ENCODE results near the gene RYR1.

RYR1 gene

DNA sequence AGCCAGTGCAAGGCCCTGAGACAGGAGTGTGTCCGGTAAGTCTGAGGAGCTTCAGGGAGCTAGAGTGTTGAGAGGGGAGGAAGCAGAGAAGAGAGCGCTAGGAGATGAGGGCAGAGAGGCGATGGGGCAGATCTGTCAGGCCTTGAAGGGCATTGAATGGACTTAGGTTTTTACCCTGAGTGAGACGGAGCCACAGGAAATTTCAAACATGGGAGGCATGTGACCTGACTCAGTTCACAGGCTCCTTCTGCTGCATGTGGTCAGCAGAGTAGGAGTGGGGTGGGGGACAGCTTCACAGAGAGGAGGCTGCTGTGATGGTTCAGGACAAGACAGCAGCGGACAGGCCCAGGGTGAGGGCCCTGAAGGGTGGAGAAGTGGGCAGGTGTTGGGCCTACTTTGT, 33.1 kb upstream of the RYR1 start:
- WGBS (ENCODE audit: insufficient coverage) = 92% methylated on average over 5 of the region's 5 CpGs
- H3K27me3 ChIP-seq (replicated peaks in 2 of 5; ENCODE audit: control insufficient read depth in 4 of 5, insufficient read depth in 5 of 5, low read length in 4 of 5) = peaks cover 0 to 49% (median 24%) of the 10 kb centered on the region in 5 experiments
- no peaks in the 10 kb centered on the region for H3K9me3 ChIP-seq (ENCODE audit: control extremely low read depth in 1 of 5, control insufficient read depth in 4 of 5, insufficient read depth in 2 of 5, low read depth in 1 of 5, low read length in 4 of 5)
- ChIA-PET POLR2A (no interaction called here), CTCF (interaction anchor here (1.0 to 1.2 kb wide), 2 partner anchors 10 to 234 kb away, joined by 3 to 6 read pairs; no protein-coding TSS in a partner anchor)
- no peak for DNase-seq
- no peak overlapping the region for H3K4me3 ChIP-seq (ENCODE audit: control insufficient read depth in 1 of 7, extremely low read depth in 1 of 7, insufficient read depth in 4 of 7, low read depth in 2 of 7, low read length in 6 of 7)
- H3K27ac ChIP-seq (ENCODE audit: insufficient read depth in 1 of 2, low read depth in 1 of 2, low read length in 2 of 2, poor library complexity in 1 of 2, severe bottlenecking in 2 of 2) = no peak overlapping the region
- peaks cover 0 to 7% (median 2%) of the 10 kb centered on the region in 4 experiments for H3K36me3 ChIP-seq (ENCODE audit: control insufficient read depth in 4 of 4, insufficient read depth in 4 of 4, low read length in 3 of 4)
- H3K4me1 ChIP-seq (ENCODE audit: control extremely low read depth in 1 of 4, control insufficient read depth in 4 of 4, insufficient read depth in 4 of 4, low read length in 3 of 4) = peaks cover 0 to 16% (median 13%) of the 10 kb centered on the region in 4 experiments

DNA sequence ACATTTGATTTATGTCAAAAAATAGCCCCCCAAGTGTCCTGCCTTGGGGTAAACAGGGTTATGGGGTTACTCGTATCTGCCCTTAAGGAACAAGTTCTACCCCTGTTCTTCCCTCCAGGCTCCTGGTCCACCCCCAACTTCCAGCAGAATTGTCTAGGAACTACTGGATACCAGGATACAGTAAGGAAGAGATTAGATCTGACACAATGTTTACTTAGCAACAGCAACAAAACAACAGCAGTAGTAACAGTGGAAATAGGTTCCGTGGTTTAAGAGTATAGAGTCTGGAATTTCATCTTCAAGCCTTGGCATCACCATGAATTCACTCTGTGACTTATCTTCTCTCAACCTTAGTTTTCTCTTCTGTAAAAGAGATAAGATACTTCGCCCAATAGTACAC, 32.3 kb upstream of the RYR1 start:
- no peak for DNase-seq
- peaks cover 0 to 10% (median 3%) of the 10 kb centered on the region in 4 experiments for H3K36me3 ChIP-seq (ENCODE audit: control insufficient read depth in 4 of 4, insufficient read depth in 4 of 4, low read length in 3 of 4)
- no peak overlapping the region for H3K4me3 ChIP-seq (ENCODE audit: control insufficient read depth in 1 of 7, extremely low read depth in 1 of 7, insufficient read depth in 4 of 7, low read depth in 2 of 7, low read length in 6 of 7)
- ChIA-PET CTCF (interaction anchor here (1.2 kb wide), 1 partner anchor 11 kb away, joined by 6 read pairs; no protein-coding TSS in a partner anchor), POLR2A (no interaction called here)
- H3K27ac ChIP-seq (ENCODE audit: insufficient read depth in 1 of 2, low read depth in 1 of 2, low read length in 2 of 2, poor library complexity in 1 of 2, severe bottlenecking in 2 of 2) = no peak overlapping the region
- peaks cover 0 to 13% (median 10%) of the 10 kb centered on the region in 4 experiments for H3K4me1 ChIP-seq (ENCODE audit: control extremely low read depth in 1 of 4, control insufficient read depth in 4 of 4, insufficient read depth in 4 of 4, low read length in 3 of 4)
- no peaks in the 10 kb centered on the region for H3K9me3 ChIP-seq (ENCODE audit: control extremely low read depth in 1 of 5, control insufficient read depth in 4 of 5, insufficient read depth in 2 of 5, low read depth in 1 of 5, low read length in 4 of 5)
- 100% methylated on average over 1 of the region's 3 CpGs for WGBS (ENCODE audit: insufficient coverage)
- peaks cover 0 to 41% (median 21%) of the 10 kb centered on the region in 5 experiments for H3K27me3 ChIP-seq (replicated peaks in 2 of 5; ENCODE audit: control insufficient read depth in 4 of 5, insufficient read depth in 5 of 5, low read length in 4 of 5)

DNA sequence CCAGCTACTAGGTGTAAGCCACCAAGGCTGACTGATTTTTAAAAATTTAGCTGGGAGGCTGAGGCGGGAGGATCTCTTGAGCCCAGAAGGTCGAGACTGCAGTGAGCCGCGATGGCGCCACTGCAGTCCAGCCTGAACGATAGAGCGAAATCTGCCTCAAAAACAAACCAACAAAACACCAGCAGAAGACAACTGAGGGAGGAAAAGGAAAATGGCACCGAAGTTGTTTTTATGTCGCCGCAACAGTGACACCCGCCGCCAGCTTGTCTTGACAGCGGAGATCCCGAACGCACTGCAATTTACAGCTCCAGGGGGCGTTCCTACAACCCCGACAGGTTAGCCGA, 30.9 kb upstream of the RYR1 start:
- WGBS (ENCODE audit: insufficient coverage) = 3% methylated on average over 17 of the region's 18 CpGs
- H3K9me3 ChIP-seq (ENCODE audit: control extremely low read depth in 1 of 5, control insufficient read depth in 4 of 5, insufficient read depth in 2 of 5, low read depth in 1 of 5, low read length in 4 of 5) = no peaks in the 10 kb centered on the region
- DNase-seq = no peak
- peak overlapping the region in 1 of 2 experiments; percentile 34 for H3K27ac ChIP-seq (ENCODE audit: insufficient read depth in 1 of 2, low read depth in 1 of 2, low read length in 2 of 2, poor library complexity in 1 of 2, severe bottlenecking in 2 of 2)
- POLR2A ChIA-PET = interaction anchor here (0.7 to 1.3 kb wide), 4 partner anchors 8 to 298 kb away, joined by 3 read pairs; no protein-coding TSS in a partner anchor
- H3K36me3 ChIP-seq (ENCODE audit: control insufficient read depth in 4 of 4, insufficient read depth in 4 of 4, low read length in 3 of 4) = peaks cover 0 to 17% (median 10%) of the 10 kb centered on the region in 4 experiments
- H3K27me3 ChIP-seq (replicated peaks in 2 of 5; ENCODE audit: control insufficient read depth in 4 of 5, insufficient read depth in 5 of 5, low read length in 4 of 5) = peaks cover 0 to 27% (median 7%) of the 10 kb centered on the region in 5 experiments
- H3K4me3 ChIP-seq (ENCODE audit: control insufficient read depth in 1 of 7, extremely low read depth in 1 of 7, insufficient read depth in 4 of 7, low read depth in 2 of 7, low read length in 6 of 7) = peak overlapping the region in 6 of 7 experiments; percentile 42 to 79 (median 56)
- peaks cover 0 to 13% (median 9%) of the 10 kb centered on the region in 4 experiments for H3K4me1 ChIP-seq (ENCODE audit: control extremely low read depth in 1 of 4, control insufficient read depth in 4 of 4, insufficient read depth in 4 of 4, low read length in 3 of 4)
- CTCF ChIA-PET = interaction anchor here (0.6 to 3.8 kb wide), 26 partner anchors 9 to 234 kb away, joined by 3 to 30 read pairs (median 5); partner anchors contain the start of genes EIF3K, MAP4K1, PSMD8 and RASGRP4

DNA sequence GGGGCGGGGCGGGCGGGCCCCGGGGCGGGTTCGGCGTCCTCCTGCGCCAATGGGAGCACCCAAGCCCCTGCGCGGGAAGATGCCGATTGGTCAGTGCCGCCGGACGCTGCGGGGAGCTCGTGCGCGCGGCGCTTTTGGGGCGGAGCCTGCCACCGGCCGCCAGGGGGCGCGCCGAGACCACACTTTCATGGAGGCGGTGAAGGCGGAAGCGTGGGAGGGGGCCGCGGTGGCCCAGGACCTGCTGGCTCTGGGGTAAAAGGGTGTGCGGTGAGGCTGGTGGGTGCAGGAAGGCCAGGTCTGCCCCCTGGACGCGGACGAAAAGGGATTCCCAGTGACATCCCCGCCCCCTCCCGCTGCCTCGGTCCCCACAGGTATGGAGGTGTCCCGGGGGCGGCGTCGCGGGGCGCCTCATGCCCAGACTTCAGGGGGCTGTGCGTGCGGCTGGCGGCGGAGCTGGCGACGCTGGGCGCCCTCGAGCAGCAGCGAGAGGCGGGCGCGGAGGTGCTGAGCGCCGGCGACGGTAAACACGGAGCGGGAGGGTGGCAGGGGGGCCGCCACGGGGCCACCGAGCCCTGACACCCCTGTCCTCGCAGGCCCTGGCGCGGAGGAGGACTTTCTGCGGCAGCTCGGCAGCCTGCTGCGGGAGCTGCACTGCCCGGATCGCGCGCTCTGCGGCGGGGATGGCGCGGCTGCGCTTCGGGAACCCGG, 30.4 kb upstream of the RYR1 start, which contains the start of gene FAM98C:
Gene FAM98C (plus strand): TSS at position 127 of the 708 bp plus-strand sequence. CDS start 61 bp downstream, at position 188.
- H3K4me1 ChIP-seq (ENCODE audit: control extremely low read depth in 1 of 4, control insufficient read depth in 4 of 4, insufficient read depth in 4 of 4, low read length in 3 of 4) = peaks cover 0 to 13% (median 9%) of the 10 kb centered on the region in 4 experiments
- peaks cover 0 to 17% (median 10%) of the 10 kb centered on the region in 4 experiments for H3K36me3 ChIP-seq (ENCODE audit: control insufficient read depth in 4 of 4, insufficient read depth in 4 of 4, low read length in 3 of 4)
- under 1% methylated on average over 72 of the region's 82 CpGs for WGBS (ENCODE audit: insufficient coverage)
- ChIA-PET CTCF (interaction anchor here (0.6 to 3.8 kb wide), 30 partner anchors 9 to 233 kb away, joined by 3 to 30 read pairs (median 5); partner anchors contain the start of genes EIF3K, MAP4K1, PSMD8 and RASGRP4), POLR2A (interaction anchor here (0.6 to 1.3 kb wide), 5 partner anchors 9 to 297 kb away, joined by 3 read pairs; no protein-coding TSS in a partner anchor)
- H3K4me3 ChIP-seq (ENCODE audit: control insufficient read depth in 1 of 7, extremely low read depth in 1 of 7, insufficient read depth in 4 of 7, low read depth in 2 of 7, low read length in 6 of 7) = peak within 1 kb of the TSS; percentile 49 to 82 (median 72)
- peak within 1 kb of the TSS in 1 of 2 experiments; percentile 61 for H3K27ac ChIP-seq (ENCODE audit: insufficient read depth in 1 of 2, low read depth in 1 of 2, low read length in 2 of 2, poor library complexity in 1 of 2, severe bottlenecking in 2 of 2)
- DNase-seq = peak; percentile 97 to 99 (median 99)
- H3K27me3 ChIP-seq (replicated peaks in 2 of 5; ENCODE audit: control insufficient read depth in 4 of 5, insufficient read depth in 5 of 5, low read length in 4 of 5) = peaks cover 0 to 22% (median 3%) of the 10 kb centered on the region in 5 experiments
- no peaks in the 10 kb centered on the region for H3K9me3 ChIP-seq (ENCODE audit: control extremely low read depth in 1 of 5, control insufficient read depth in 4 of 5, insufficient read depth in 2 of 5, low read depth in 1 of 5, low read length in 4 of 5)

DNA sequence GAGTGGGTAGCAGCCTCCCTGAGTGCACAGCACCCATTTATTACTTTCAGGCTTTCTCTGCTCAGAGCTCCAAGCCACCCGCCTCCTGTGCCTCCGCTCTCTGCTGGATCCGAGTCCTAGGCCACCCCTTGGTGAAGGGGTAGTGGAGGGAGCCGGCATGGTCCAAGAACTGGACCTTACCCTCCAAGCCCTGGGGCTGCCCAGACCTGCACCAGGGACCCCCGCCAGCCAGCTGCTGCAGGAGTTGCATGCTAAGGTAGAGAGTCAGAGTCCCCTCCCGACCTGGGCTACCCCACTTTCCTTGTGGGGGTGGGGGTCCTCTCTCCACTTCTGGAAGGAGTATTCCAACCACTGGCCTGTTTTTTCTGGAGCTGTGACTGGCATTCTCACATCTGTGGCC, 28.6 kb upstream of the RYR1 start:
- no peak for DNase-seq
- no peak overlapping the region for H3K27ac ChIP-seq (ENCODE audit: insufficient read depth in 1 of 2, low read depth in 1 of 2, low read length in 2 of 2, poor library complexity in 1 of 2, severe bottlenecking in 2 of 2)
- H3K9me3 ChIP-seq (ENCODE audit: control extremely low read depth in 1 of 5, control insufficient read depth in 4 of 5, insufficient read depth in 2 of 5, low read depth in 1 of 5, low read length in 4 of 5) = no peaks in the 10 kb centered on the region
- H3K4me3 ChIP-seq (ENCODE audit: control insufficient read depth in 1 of 7, extremely low read depth in 1 of 7, insufficient read depth in 4 of 7, low read depth in 2 of 7, low read length in 6 of 7) = no peak overlapping the region
- peaks cover 0 to 5% (median 0%) of the 10 kb centered on the region in 5 experiments for H3K27me3 ChIP-seq (replicated peaks in 2 of 5; ENCODE audit: control insufficient read depth in 4 of 5, insufficient read depth in 5 of 5, low read length in 4 of 5)
- peaks cover 0 to 13% (median 9%) of the 10 kb centered on the region in 4 experiments for H3K4me1 ChIP-seq (ENCODE audit: control extremely low read depth in 1 of 4, control insufficient read depth in 4 of 4, insufficient read depth in 4 of 4, low read length in 3 of 4)
- ChIA-PET POLR2A (no interaction called here), CTCF (interaction anchor here (0.7 to 3.8 kb wide), 4 partner anchors 18 to 40 kb away, joined by 4 to 30 read pairs (median 18); partner anchors contain the start of gene RASGRP4)
- 97% methylated on average over 5 of the region's 6 CpGs for WGBS (ENCODE audit: insufficient coverage)
- peaks cover 1 to 22% (median 12%) of the 10 kb centered on the region in 4 experiments for H3K36me3 ChIP-seq (ENCODE audit: control insufficient read depth in 4 of 4, insufficient read depth in 4 of 4, low read length in 3 of 4)

DNA sequence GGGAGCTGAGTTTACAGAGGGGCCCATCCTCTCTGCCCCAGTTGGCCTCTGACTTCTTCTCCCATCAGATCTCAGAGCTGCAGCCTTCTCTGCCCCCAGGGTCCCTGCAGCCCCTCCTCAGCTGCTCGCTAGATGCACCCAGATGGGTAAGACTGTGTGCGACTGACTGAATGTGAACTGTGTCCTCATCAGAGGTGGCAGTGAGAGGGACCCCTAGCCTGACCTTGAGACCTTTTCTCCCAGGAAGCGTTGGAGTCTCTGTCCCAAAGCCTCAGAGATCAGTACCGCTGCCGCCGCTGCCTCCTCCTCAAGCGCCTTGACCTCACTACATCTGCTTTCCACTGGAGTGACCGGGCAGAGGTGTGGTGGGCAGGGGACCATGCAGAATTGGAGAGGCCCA, 28.2 kb upstream of the RYR1 start:
- POLR2A ChIA-PET = no interaction called here
- no peak overlapping the region for H3K4me3 ChIP-seq (ENCODE audit: control insufficient read depth in 1 of 7, extremely low read depth in 1 of 7, insufficient read depth in 4 of 7, low read depth in 2 of 7, low read length in 6 of 7)
- peaks cover 0 to 1% (median 0%) of the 10 kb centered on the region in 5 experiments for H3K27me3 ChIP-seq (replicated peaks in 2 of 5; ENCODE audit: control insufficient read depth in 4 of 5, insufficient read depth in 5 of 5, low read length in 4 of 5)
- no peak for DNase-seq
- peaks cover 0 to 13% (median 9%) of the 10 kb centered on the region in 4 experiments for H3K4me1 ChIP-seq (ENCODE audit: control extremely low read depth in 1 of 4, control insufficient read depth in 4 of 4, insufficient read depth in 4 of 4, low read length in 3 of 4)
- CTCF ChIA-PET = interaction anchor here (0.7 to 3.8 kb wide), 5 partner anchors 13 to 39 kb away, joined by 4 to 30 read pairs (median 15); partner anchors contain the start of gene RASGRP4
- H3K9me3 ChIP-seq (ENCODE audit: control extremely low read depth in 1 of 5, control insufficient read depth in 4 of 5, insufficient read depth in 2 of 5, low read depth in 1 of 5, low read length in 4 of 5) = no peaks in the 10 kb centered on the region
- H3K27ac ChIP-seq (ENCODE audit: insufficient read depth in 1 of 2, low read depth in 1 of 2, low read length in 2 of 2, poor library complexity in 1 of 2, severe bottlenecking in 2 of 2) = no peak overlapping the region
- 100% methylated on average over 4 of the region's 8 CpGs for WGBS (ENCODE audit: insufficient coverage)
- H3K36me3 ChIP-seq (ENCODE audit: control insufficient read depth in 4 of 4, insufficient read depth in 4 of 4, low read length in 3 of 4) = peaks cover 5 to 26% (median 12%) of the 10 kb centered on the region in 4 experiments
